Measurements from ENCODE around the gene TEX38. TPM values are rescaled to one million over a fixed set of nuclear protein-coding genes. Genes with fewer than 3 reads are reported as not detected.

TEX38 gene
- total and polyA plus RNA-seq, 12 donors: not detected

DNA sequence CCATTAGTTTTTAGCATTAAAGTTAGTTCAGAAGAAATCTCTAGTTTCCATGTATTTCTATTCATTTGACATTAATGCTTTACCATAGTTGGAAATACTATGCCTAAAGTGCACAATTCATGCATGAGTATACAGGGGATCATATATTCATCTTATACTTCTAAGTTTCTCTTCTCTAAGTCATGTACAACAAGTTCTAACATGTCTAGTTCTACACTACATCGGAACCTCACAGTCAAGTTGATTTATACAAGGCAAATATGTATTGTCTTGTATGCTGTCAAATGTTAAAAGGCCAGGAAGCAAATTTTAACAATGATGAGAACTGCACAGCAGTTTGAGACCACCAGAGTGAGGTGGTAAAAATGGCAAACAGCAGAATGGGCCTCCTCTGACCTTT, 32.1 kb upstream of the TEX38 start:
- TF ChIP-seq, protein P1, sequence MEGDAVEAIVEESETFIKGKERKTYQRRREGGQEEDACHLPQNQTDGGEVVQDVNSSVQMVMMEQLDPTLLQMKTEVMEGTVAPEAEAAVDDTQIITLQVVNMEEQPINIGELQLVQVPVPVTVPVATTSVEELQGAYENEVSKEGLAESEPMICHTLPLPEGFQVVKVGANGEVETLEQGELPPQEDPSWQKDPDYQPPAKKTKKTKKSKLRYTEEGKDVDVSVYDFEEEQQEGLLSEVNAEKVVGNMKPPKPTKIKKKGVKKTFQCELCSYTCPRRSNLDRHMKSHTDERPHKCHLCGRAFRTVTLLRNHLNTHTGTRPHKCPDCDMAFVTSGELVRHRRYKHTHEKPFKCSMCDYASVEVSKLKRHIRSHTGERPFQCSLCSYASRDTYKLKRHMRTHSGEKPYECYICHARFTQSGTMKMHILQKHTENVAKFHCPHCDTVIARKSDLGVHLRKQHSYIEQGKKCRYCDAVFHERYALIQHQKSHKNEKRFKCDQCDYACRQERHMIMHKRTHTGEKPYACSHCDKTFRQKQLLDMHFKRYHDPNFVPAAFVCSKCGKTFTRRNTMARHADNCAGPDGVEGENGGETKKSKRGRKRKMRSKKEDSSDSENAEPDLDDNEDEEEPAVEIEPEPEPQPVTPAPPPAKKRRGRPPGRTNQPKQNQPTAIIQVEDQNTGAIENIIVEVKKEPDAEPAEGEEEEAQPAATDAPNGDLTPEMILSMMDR (IDR thresholded peaks at IDR 0.05): no peak
- H3K36me3 ChIP-seq: peaks cover 0 to 91% (median 19%) of the 10 kb centered on the region in 9 donors
- WGBS, 2 donors: 91 to 99% methylated on average over 1 of the region's 1 CpG
- peak overlapping the region in 1 of 10 donors; percentile 87 for H3K27ac ChIP-seq
- no peaks in the 10 kb centered on the region for H3K27me3 ChIP-seq
- intact Hi-C loops (cut with DNase I): no loop called here
- peaks cover 0 to 54% (median 17%) of the 10 kb centered on the region in 9 donors for H3K4me1 ChIP-seq
- H3K9me3 ChIP-seq: no peaks in the 10 kb centered on the region
- ATAC-seq (no peak), DNase-seq (no peak)
- H3K4me3 ChIP-seq: no peak overlapping the region

DNA sequence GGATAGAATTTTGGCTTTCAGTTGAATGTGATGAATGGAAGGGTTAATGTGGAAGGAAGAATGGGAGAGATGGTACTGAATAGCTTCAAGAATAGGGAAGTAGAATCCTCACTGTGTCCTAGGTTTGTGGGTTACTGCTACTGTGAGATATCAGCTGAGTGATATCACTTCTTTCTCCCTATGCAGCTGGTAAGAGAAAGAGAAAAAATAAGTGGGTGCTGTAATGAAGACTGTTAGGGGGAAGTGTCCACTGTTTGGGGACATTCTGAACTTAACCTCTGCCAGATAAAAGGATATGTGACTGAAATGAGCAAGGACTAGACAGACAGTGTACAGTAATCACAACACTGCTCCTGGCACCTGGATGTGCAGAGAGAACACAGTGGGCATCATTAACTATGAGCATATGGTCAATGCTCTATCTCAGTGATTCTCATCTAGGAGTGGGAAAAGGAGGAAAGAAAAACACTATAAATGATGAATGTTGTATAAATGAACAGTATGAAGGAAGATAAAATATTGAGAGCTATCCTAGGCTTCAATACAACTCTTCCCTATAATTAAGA, 29.5 kb upstream of the TEX38 start:
- Histone ChIP-seq H3K4me3 (no peak overlapping the region), H3K9me3 (no peaks in the 10 kb centered on the region), H3K27me3 (no peaks in the 10 kb centered on the region), H3K27ac (peak overlapping the region in 1 of 10 donors; percentile 73), H3K4me1 (peaks cover 0 to 42% (median 16%) of the 10 kb centered on the region in 9 donors), H3K36me3 (peaks cover 0 to 90% (median 17%) of the 10 kb centered on the region in 9 donors)
- intact Hi-C loops (cut with DNase I): no loop called here
- ATAC-seq (peak in 1 of 8 donors; percentile 14), DNase-seq (no peak)
- TF ChIP-seq, protein P1 (IDR thresholded peaks at IDR 0.05): no peak

DNA sequence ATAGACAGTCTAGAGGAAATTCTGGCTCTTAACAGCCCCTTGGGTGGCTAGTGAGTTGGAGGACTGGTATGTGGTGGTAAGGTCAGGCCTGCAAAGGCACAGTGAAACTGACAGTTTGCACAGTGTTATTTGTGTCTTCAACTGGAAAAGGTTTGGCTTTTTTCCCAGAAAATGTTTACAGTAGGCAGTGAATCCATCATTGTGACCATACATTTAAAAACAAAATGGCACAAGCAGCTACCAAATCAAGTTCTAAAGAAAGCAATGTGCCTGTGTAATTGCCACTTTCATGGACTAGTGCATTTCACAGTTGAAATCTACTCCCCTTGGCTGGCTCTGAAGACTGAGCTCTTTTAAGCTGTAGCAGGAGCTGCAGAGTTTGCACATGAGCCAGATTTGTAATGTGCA, 28.3 kb upstream of the TEX38 start:
- intact Hi-C loops (cut with DNase I): no loop called here
- H3K9me3 ChIP-seq: peaks cover 0 to 6% (median 0%) of the 10 kb centered on the region in 11 donors
- H3K27ac ChIP-seq: peak overlapping the region in 8 of 10 donors; percentile 1 to 73 (median 24)
- peaks cover 0 to 31% (median 8%) of the 10 kb centered on the region in 9 donors for H3K4me1 ChIP-seq
- H3K4me3 ChIP-seq: no peak overlapping the region
- TF ChIP-seq, protein P1 (IDR thresholded peaks at IDR 0.05): no peak
- no peaks in the 10 kb centered on the region for H3K27me3 ChIP-seq
- DNase-seq (no peak), ATAC-seq (peak in 6 of 8 donors; percentile 62 to 83 (median 71))
- peaks cover 0 to 97% (median 22%) of the 10 kb centered on the region in 9 donors for H3K36me3 ChIP-seq

DNA sequence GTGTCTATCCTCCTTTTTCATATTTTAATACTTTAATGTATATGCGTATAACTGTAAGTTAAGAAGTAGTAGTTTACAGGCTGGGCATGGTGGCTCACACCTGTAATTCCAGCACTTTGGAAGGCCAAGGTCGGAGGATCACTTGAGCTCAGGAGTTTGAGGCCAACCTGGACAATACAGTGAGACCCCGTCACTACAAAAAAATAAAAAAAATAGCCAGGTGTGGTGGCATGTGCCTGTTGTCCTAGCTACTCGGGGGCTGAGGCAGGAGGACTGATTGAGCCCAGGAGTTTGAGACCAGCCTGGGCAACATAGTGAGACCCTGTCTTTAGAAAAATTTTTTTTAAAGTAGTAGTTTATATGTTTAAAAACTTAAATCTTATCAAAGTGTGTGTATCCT, 25.8 kb upstream of the TEX38 start:
- ATAC-seq (no peak), DNase-seq (no peak)
- WGBS, 2 donors: 97 to 99% methylated on average over 4 of the region's 4 CpGs
- Histone ChIP-seq H3K27ac (no peak overlapping the region), H3K36me3 (peaks cover 0 to 99% (median 38%) of the 10 kb centered on the region in 9 donors), H3K4me3 (no peak overlapping the region), H3K4me1 (peaks cover 0 to 23% (median 8%) of the 10 kb centered on the region in 9 donors), H3K27me3 (no peaks in the 10 kb centered on the region), H3K9me3 (peaks cover 0 to 23% (median 8%) of the 10 kb centered on the region in 11 donors)
- intact Hi-C loops (cut with DNase I): no loop called here
- TF ChIP-seq, protein P1 (IDR thresholded peaks at IDR 0.05): no peak

Data from heart right ventricle (tissue), 16 donors.